Measurements from ENCODE around the gene GPRIN3. TPM values are rescaled to one million over a fixed set of nuclear protein-coding genes. Genes with fewer than 3 reads are reported as not detected.
"Not testable (repeated sequence)": the region's sequence is repeated elsewhere in the genome, so short reads cannot be mapped to it uniquely, and the experiment has no call there.

Gene GPRIN3
- total and polyA plus RNA-seq, 2 experiments from 2014 or later = 0.01 TPM; not detected in 1

- Histone ChIP-seq H3K4me2 (ENCODE audit: unreplicated experiment) (no peak overlapping the region), H3K27ac (no peak overlapping the region), H4K20me1 (ENCODE audit: insufficient read depth) (no peaks in the 10 kb centered on the region), H3K4me3 (no peak overlapping the region), H3K36me3 (ENCODE audit: low read depth) (no peaks in the 10 kb centered on the region), H3K9me3 (ENCODE audit: low read depth) (no peaks in the 10 kb centered on the region), H3K9me2 (ENCODE audit: insufficient read depth) (no peaks in the 10 kb centered on the region), H3K27me3 (replicated peaks; ENCODE audit: insufficient read depth) (peaks cover 3% of the 10 kb centered on the region; the same call in 1 of the 2 replicates), H3K79me2 (ENCODE audit: insufficient read depth) (no peaks in the 10 kb centered on the region), H3K4me1 (ENCODE audit: insufficient read depth) (peaks cover 25% of the 10 kb centered on the region), H3F3A (ENCODE audit: insufficient read depth) (peaks cover 13% of the 10 kb centered on the region), H2AFZ (no peak overlapping the region), H3K9ac (no peak overlapping the region)
- in situ Hi-C loops (cut with MboI) = no loop called here
- peak; percentile 57 for DNase-seq
- TF ChIP-seq EZH2 (IDR thresholded peaks at IDR 0.05; ENCODE audit: insufficient read depth, poor library complexity, severe bottlenecking) = no peak
- TF ChIP-seq EZH2phosphoT487 (IDR thresholded peaks at IDR 0.05; ENCODE audit: insufficient read depth, low read depth) = no peak
These were observed 4.5 kb upstream of the GPRIN3 start for GRCh38 chr4:89312066-89312465.

DNA sequence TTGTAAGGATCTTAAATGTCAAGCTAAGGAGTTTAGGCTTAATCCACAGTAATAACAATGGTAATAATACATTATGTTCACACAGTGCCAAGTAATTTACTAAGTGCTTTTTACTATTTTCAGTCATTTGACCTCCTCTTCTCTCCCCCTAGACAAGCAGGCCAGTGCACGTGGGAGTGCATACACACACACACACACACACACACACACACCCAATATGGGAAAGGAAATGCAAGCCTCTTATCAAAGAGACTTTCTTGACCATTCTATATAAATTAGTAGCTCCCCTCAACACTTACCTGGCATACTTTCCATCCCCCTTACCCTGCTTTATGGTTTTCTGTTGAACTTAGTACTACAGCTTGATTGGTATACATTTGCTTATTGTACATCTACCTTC, 3.8 kb upstream of the GPRIN3 start:
- Histone ChIP-seq H3K4me1 (ENCODE audit: insufficient read depth) (peaks cover 19% of the 10 kb centered on the region), H3F3A (ENCODE audit: insufficient read depth) (peaks cover 6% of the 10 kb centered on the region), H3K36me3 (ENCODE audit: low read depth) (no peaks in the 10 kb centered on the region), H3K9me3 (ENCODE audit: low read depth) (no peaks in the 10 kb centered on the region), H3K79me2 (ENCODE audit: insufficient read depth) (no peaks in the 10 kb centered on the region), H3K9ac (no peak overlapping the region), H3K4me2 (ENCODE audit: unreplicated experiment) (no peak overlapping the region), H2AFZ (no peak overlapping the region), H3K9me2 (ENCODE audit: insufficient read depth) (no peaks in the 10 kb centered on the region), H4K20me1 (ENCODE audit: insufficient read depth) (no peaks in the 10 kb centered on the region), H3K27ac (no peak overlapping the region), H3K4me3 (no peak overlapping the region), H3K27me3 (replicated peaks; ENCODE audit: insufficient read depth) (peaks cover 4% of the 10 kb centered on the region; the same call in 1 of the 2 replicates)
- no peak for DNase-seq
- WGBS, 2 experiments (ENCODE audit: low coverage in 1 of 2, low lambda C conversion rate in 2 of 2, missing lambda C conversion rate in 2 of 2) = 73 to 81% methylated on average over 1 of the region's 1 CpG
- in situ Hi-C loops (cut with MboI) = no loop called here
- TF ChIP-seq EZH2 (IDR thresholded peaks at IDR 0.05; ENCODE audit: insufficient read depth, poor library complexity, severe bottlenecking) = no peak
- TF ChIP-seq EZH2phosphoT487 (IDR thresholded peaks at IDR 0.05; ENCODE audit: insufficient read depth, low read depth) = no peak

- H3K9me3 ChIP-seq (ENCODE audit: low read depth); H3F3A ChIP-seq (ENCODE audit: insufficient read depth); H3K27me3 ChIP-seq (replicated peaks; ENCODE audit: insufficient read depth); H3K27ac ChIP-seq; H3K36me3 ChIP-seq (ENCODE audit: low read depth); in situ Hi-C loops (cut with MboI); H2AFZ ChIP-seq; H3K4me3 ChIP-seq; H3K9ac ChIP-seq; H3K79me2 ChIP-seq (ENCODE audit: insufficient read depth); H3K9me2 ChIP-seq (ENCODE audit: insufficient read depth); H3K4me2 ChIP-seq (ENCODE audit: unreplicated experiment); DNase-seq; H4K20me1 ChIP-seq (ENCODE audit: insufficient read depth): not testable (repeated sequence)
- 93 to 97% methylated on average over 4 to 5 of the region's 5 CpGs for WGBS, 2 experiments (ENCODE audit: low coverage in 1 of 2, low lambda C conversion rate in 2 of 2, missing lambda C conversion rate in 2 of 2)
- H3K4me1 ChIP-seq (ENCODE audit: insufficient read depth) = peaks cover 11% of the 10 kb centered on the region
These were observed 1.6 kb upstream of the GPRIN3 start for GRCh38 chr4:89309154-89309553.

- peak overlapping the region; percentile 81 for H3K4me3 ChIP-seq
- WGBS, 2 experiments (ENCODE audit: low coverage in 1 of 2, low lambda C conversion rate in 2 of 2, missing lambda C conversion rate in 2 of 2) = 15 to 25% methylated on average over 6 of the region's 6 CpGs
- DNase-seq = peak; percentile 39
- peak overlapping the region; percentile 55 for H3K9ac ChIP-seq
- no peaks in the 10 kb centered on the region for H3K9me3 ChIP-seq (ENCODE audit: low read depth)
- H4K20me1 ChIP-seq (ENCODE audit: insufficient read depth) = no peaks in the 10 kb centered on the region
- H3K27ac ChIP-seq = no peak overlapping the region
- no peaks in the 10 kb centered on the region for H3K36me3 ChIP-seq (ENCODE audit: low read depth)
- no peaks in the 10 kb centered on the region for H3K79me2 ChIP-seq (ENCODE audit: insufficient read depth)
- H3K4me2 ChIP-seq (ENCODE audit: unreplicated experiment) = peak overlapping the region; percentile 91
- in situ Hi-C loops (cut with MboI) = no loop called here
- peak overlapping the region; percentile 82 for H2AFZ ChIP-seq
- H3F3A ChIP-seq (ENCODE audit: insufficient read depth) = peaks cover 5% of the 10 kb centered on the region; the same call in 1 of the 2 replicates
- TF ChIP-seq EZH2phosphoT487 (IDR thresholded peaks at IDR 0.05; ENCODE audit: insufficient read depth, low read depth) = no peak
- H3K27me3 ChIP-seq (replicated peaks; ENCODE audit: insufficient read depth) = peaks cover 4% of the 10 kb centered on the region; the same call in 1 of the 2 replicates
- H3K9me2 ChIP-seq (ENCODE audit: insufficient read depth) = no peaks in the 10 kb centered on the region
- peaks cover 9% of the 10 kb centered on the region for H3K4me1 ChIP-seq (ENCODE audit: insufficient read depth)
These were observed 531 bp upstream of the GPRIN3 start for GRCh38 chr4:89308161-89308500.

- in situ Hi-C loops (cut with MboI) = no loop called here
- H2AFZ ChIP-seq = peak overlapping the region; percentile 82
- no peak for DNase-seq
- WGBS, 2 experiments (ENCODE audit: low coverage in 1 of 2, low lambda C conversion rate in 2 of 2, missing lambda C conversion rate in 2 of 2) = 37 to 42% methylated on average over 6 of the region's 6 CpGs
- peaks cover 5% of the 10 kb centered on the region; the same call in 1 of the 2 replicates for H3F3A ChIP-seq (ENCODE audit: insufficient read depth)
- TF ChIP-seq EZH2phosphoT487 (IDR thresholded peaks at IDR 0.05; ENCODE audit: insufficient read depth, low read depth) (no peak), EZH2 (IDR thresholded peaks at IDR 0.05; ENCODE audit: insufficient read depth, poor library complexity, severe bottlenecking) (no peak)
- H3K36me3 ChIP-seq (ENCODE audit: low read depth) = no peaks in the 10 kb centered on the region
- no peaks in the 10 kb centered on the region for H3K79me2 ChIP-seq (ENCODE audit: insufficient read depth)
- no peaks in the 10 kb centered on the region for H3K9me2 ChIP-seq (ENCODE audit: insufficient read depth)
- peak overlapping the region; percentile 81 for H3K4me3 ChIP-seq
- peaks cover 9% of the 10 kb centered on the region for H3K4me1 ChIP-seq (ENCODE audit: insufficient read depth)
- H3K4me2 ChIP-seq (ENCODE audit: unreplicated experiment) = peak overlapping the region; percentile 91
- no peaks in the 10 kb centered on the region for H3K9me3 ChIP-seq (ENCODE audit: low read depth)
- H3K27ac ChIP-seq = no peak overlapping the region
- H3K27me3 ChIP-seq (replicated peaks; ENCODE audit: insufficient read depth) = peaks cover 4% of the 10 kb centered on the region; the same call in 1 of the 2 replicates
- peak overlapping the region; percentile 55; the same call in 1 of the 2 replicates for H3K9ac ChIP-seq
- H4K20me1 ChIP-seq (ENCODE audit: insufficient read depth) = no peaks in the 10 kb centered on the region
These were observed 488 bp downstream of the GPRIN3 start for GRCh38 chr4:89307178-89307445.

Data from GM23248 (cell line).